GM21447 (cell line): ENCODE results near the gene OBSL1.

Experiments used
- ATAC-seq: cut with Tn5 transposase; IDR thresholded peaks from one replicate; pipeline ENCODE4 v1.9.1; 2021; ENCODE audit not compliant: unreplicated experiment

Gene OBSL1

GRCh38 chr2:219571311-219572236 is at the start of gene OBSL1:
OBSL1 (minus strand) TSS chr2:219571539; CDS start chr2:219571232, 307 bp downstream.
- no peak for ATAC-seq

DNA sequence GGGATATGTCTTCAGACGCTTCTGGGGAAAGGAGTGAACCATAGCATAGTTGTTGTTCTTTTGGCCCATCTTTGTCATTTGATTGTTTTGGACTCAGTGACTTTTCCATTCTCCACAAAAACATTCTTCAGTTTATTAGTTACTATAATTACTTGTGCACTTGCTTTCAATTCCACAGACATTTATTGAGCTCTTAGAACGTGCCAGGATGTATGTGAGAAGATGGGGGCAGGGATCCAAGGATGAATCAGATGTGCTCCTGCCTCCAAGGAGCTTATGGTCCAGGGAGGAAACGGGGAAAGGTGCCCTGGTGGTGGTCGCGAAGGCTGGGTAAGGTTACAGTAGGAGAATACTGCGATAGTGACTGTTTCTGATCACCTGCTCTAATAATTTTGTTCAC is 49.2 kb upstream of the OBSL1 start:
- ATAC-seq = no peak

GRCh38 chr2:219619235-219619634 is 47.9 kb upstream of the OBSL1 start:
- ATAC-seq = no peak

DNA sequence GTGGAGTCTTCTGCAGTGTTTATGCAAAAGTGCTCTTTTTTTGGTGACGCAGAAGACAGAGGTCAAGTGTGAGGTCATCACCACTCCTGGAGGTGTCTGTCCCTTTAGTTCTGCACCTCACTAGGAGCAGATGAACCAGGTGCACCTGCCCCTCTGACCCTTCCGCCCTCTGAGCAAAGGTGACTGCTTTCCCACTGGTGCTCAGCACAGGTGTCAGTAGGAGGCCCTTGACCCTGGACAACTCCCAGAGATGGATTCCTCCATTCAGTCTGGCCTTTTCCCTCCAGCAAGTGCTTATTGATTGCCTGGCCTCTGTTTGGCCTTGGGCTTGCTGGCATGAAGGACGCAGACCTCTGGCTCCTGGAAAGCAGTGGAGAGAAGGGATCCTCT is 47.4 kb upstream of the OBSL1 start:
- no peak for ATAC-seq

GRCh38 chr2:219616550-219616949 is 45.2 kb upstream of the OBSL1 start:
- no peak for ATAC-seq

- ATAC-seq = no peak
Measured at GRCh38 chr2:219615894-219616293, 44.6 kb upstream of the OBSL1 start.

DNA sequence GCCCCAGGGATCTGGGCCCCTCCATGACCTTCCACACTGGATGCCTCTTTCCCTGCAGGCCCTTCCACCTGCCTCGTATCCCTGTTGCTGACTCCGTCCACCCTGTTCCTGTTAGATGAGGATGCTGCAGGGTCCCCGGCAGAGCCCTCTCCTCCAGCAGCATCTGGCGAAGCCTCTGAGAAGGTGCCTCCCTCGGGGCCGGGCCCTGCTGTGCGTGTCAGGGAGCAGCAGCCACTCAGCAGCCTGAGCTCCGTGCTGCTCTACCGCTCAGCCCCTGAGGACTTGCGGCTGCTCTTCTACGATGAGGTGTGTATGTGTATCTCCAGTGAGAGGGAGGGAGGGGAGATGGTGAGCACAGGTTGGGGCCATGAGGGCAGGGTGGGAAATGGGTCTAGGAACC is 43.7 kb upstream of the OBSL1 start:
- no peak for ATAC-seq

- ATAC-seq = no peak
Measured at GRCh38 chr2:219614076-219614860, 42.9 kb upstream of the OBSL1 start.

DNA sequence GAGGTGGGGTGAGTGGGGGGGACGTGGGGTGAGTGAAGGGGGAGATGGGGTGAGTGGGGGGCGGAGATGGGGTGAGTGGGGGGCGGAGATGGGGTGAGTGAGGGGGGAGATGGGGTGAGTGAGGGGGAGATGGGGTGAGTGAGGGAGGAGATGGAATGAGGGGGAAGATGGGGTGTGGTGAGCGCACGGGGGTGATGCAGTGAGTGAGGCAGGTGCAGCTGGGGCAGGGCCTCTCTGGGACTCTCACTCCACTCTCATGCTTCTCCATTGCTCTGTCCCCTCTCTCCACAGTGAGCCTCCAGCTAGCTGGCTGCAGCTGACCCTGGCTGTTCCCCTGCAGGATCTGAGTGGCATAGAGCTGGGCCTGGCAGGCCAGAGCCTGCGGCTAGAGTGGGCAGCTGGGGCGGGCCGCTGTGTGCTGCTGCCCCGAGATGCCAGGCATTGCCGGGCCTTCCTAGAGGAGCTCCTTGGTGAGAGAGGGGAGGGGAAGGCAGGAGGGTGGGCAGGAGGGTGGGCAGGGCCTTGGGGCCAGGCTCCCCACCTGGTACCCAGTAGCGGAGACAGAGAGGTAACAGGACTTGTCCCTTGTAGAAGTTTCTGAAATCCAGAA is 42.2 kb upstream of the OBSL1 start:
- ATAC-seq = no peak

DNA sequence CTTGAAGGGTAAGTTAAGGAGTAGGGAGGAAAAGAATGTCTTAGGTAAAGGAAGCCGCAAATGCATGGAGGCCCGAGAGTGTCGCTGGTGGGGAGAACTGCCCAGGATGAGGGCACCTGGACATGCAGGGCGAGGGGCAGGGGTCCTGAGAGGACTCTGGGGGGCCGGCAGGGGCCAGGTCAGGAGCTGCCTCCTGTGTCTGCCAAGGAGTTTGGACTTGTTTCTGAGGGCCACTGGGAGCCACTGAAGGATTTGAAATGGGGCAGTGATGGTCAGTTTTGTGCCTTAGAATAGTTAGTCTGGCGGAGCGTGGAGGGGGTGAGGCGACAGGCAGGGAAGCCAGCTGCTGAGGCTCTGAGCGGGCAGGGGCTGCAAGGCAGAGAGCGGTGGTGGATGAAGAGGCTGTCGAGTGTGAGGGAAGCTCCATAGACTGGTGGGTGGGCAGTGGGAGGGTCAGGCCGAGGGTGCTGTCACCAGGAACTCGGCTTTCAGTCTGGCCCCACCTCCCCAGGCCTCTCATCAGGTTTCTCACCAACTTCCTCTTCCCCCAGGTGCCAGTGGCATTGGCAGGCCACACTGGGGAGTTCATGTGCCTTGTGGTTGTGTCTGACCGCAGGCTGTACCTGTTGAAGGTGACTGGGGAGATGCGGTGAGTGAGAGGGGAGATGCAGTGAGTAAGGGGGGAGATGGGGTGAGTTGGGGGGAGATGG is 41.4 kb upstream of the OBSL1 start:
- ATAC-seq = peak; percentile 50

- no peak for ATAC-seq
Measured at GRCh38 chr2:219611866-219612576, 40.7 kb upstream of the OBSL1 start.

GRCh38 chr2:219611306-219611705 is 40.0 kb upstream of the OBSL1 start:
- ATAC-seq = no peak

- no peak for ATAC-seq
Measured at GRCh38 chr2:219609149-219609750, 37.9 kb upstream of the OBSL1 start.

GRCh38 chr2:219608399-219608964 is 37.1 kb upstream of the OBSL1 start:
- no peak for ATAC-seq

DNA sequence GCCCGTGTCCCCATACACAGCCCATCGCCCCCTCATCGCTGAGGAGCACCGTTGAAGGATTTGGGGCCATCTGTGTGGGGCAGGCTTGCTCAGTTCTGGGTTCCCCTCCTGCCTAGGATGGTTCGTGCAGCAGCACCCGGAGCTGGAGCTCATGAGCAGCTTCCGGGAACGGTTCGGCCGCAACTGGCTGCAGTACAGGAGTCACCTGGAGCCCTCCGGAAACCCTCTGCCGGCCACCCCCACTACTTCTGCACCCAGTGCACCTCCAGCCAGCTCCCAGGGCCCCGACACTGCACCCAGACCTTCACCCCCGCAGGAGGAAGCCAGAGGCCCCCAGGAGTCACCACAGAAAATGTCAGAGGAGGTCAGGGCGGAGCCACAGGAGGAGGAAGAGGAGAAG is 36.6 kb upstream of the OBSL1 start:
- no peak for ATAC-seq

- ATAC-seq = no peak
Measured at GRCh38 chr2:219605607-219605954, 34.2 kb upstream of the OBSL1 start.

- no peak for ATAC-seq
Measured at GRCh38 chr2:219603771-219604170, 32.4 kb upstream of the OBSL1 start.

GRCh38 chr2:219598308-219599078 is 27.2 kb upstream of the OBSL1 start:
- no peak for ATAC-seq
